BLaER1 (cell line): Measurements from ENCODE around the gene UBQLNL.

Experiments
- H3K27ac ChIP-seq: shearing (Covaris generic); formaldehyde crosslinking; 2 replicates; pipeline ENCODE4 v1.8.1; 2022
- H3K27me3 ChIP-seq: shearing (Covaris generic); formaldehyde crosslinking; 2 replicates; pipeline ENCODE4 v1.8.1; 2022
- H3K36me3 ChIP-seq: shearing (Covaris generic); formaldehyde crosslinking; 2 replicates; pipeline ENCODE4 v1.8.1; 2022
- H3K4me1 ChIP-seq: shearing (Covaris generic); formaldehyde crosslinking; 2 replicates; pipeline ENCODE4 v1.8.1; 2022
- H3K4me2 ChIP-seq: shearing (Covaris generic); formaldehyde crosslinking; 2 replicates; pipeline ENCODE4 v1.8.1; 2022
- H3K4me3 ChIP-seq: shearing (Covaris generic); formaldehyde crosslinking; 2 replicates; pipeline ENCODE4 v1.8.1; 2022
- H3K9ac ChIP-seq: shearing (Covaris generic); formaldehyde crosslinking; 2 replicates; pipeline ENCODE4 v1.8.1; 2022
- H3K9me3 ChIP-seq: shearing (Covaris generic); formaldehyde crosslinking; 2 replicates; pipeline ENCODE4 v1.8.1; 2022
- H4K20me1 ChIP-seq: shearing (Covaris generic); formaldehyde crosslinking; 2 replicates; pipeline ENCODE4 v1.8.1; 2022
- Cebpa-rat ChIP-seq: shearing (Covaris generic); IDR thresholded peaks from 2 replicates; pipeline ENCODE4 v1.8.1; 2022

The UBQLNL gene

DNA sequence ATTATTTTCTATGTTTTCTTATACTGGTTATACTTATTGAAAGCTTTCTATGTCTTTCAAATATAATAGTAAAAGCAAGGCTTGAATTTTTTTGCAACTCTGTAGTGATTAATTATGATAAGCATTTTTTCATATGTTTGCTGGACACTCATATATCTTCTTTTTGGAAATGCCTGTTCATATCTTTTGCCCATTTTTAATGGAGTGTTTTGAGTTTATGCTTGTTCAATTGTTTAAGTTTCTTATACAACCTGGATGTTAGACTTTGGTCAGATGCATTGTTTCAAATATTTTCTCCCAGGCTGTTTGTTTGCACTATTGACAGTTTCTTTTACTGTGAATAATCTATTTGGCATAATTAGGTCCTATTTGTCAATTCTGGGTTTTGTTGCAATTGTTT is 20.0 kb upstream of the UBQLNL start:
- H3K27ac ChIP-seq: no peak overlapping the region
- H3K4me1 ChIP-seq: no peaks in the 10 kb centered on the region
- H3K9ac ChIP-seq: no peak overlapping the region
- H3K27me3 ChIP-seq: no peaks in the 10 kb centered on the region
- TF ChIP-seq Cebpa-rat: no peak
- no peak overlapping the region for H3K4me3 ChIP-seq
- H3K4me2 ChIP-seq: no peak overlapping the region
- H3K36me3 ChIP-seq: no peaks in the 10 kb centered on the region
- no peaks in the 10 kb centered on the region for H4K20me1 ChIP-seq
- H3K9me3 ChIP-seq: 0 out of 2 replicates have a peak, but pooled peaks cover 3% of the 10 kb centered on the region

DNA sequence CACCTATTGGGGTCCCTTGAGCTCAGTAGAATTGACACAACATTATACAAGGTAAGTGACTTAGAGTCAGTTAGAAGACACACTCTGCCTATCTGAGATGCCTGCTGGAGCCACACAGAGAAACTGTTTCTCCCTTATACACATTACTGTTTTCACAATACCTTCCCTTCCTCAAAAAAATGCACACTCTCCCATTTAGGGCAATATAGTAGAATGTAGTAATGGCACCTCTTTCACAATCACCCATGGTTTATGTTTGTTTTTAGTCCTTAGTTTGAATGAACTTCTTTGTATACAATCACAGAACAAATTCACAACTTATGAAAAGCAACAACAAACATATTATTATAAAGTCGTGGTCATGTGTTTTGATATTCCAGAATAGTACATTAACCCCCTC is 17.5 kb upstream of the UBQLNL start:
- Histone ChIP-seq H3K9ac (no peak overlapping the region), H3K4me2 (no peak overlapping the region), H4K20me1 (no peaks in the 10 kb centered on the region), H3K9me3 (0 out of 2 replicates have a peak, but pooled peaks cover 3% of the 10 kb centered on the region), H3K27ac (no peak overlapping the region), H3K27me3 (no peaks in the 10 kb centered on the region), H3K4me3 (no peak overlapping the region), H3K4me1 (peaks cover 17% of the 10 kb centered on the region), H3K36me3 (no peaks in the 10 kb centered on the region)
- TF ChIP-seq Cebpa-rat: no peak

DNA sequence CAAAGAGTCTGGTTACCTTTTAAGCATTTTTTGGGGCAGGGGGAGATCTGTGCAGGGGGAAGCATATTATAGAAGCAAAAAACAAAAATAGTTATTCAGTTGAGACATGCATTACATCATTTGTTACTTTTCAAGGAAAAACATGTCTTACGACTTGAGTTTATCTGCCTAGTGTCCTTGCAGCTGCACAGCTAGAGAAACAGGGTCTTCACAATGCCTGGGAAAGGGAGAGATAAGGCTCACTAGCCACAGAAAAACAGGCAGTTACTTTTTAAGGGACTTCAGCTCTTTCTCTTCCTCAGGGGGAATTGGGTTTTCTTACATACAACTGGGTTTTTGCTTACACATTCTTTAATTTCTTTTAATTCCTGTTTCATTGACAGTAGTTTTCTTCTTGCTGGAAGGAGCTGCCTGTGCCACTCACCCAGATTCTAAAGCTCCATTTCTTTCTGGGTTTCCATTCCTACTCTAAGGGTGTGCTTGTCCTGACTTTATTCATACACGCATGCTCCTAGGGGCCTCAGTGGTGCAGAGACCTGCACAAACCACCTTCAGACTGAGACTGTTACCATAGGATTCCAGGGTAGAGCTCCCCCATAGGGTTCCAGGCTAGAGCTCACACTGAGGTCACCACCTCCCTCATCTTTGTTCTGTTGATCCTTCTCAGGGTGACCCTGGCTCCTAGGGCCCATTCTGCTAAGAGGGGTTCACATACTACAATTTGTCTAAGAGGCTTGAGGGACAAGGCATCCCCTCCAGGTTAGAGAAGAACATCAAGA is 14.7 kb upstream of the UBQLNL start:
- no peaks in the 10 kb centered on the region for H3K36me3 ChIP-seq
- no peaks in the 10 kb centered on the region for H3K27me3 ChIP-seq
- no peak overlapping the region for H3K9ac ChIP-seq

DNA sequence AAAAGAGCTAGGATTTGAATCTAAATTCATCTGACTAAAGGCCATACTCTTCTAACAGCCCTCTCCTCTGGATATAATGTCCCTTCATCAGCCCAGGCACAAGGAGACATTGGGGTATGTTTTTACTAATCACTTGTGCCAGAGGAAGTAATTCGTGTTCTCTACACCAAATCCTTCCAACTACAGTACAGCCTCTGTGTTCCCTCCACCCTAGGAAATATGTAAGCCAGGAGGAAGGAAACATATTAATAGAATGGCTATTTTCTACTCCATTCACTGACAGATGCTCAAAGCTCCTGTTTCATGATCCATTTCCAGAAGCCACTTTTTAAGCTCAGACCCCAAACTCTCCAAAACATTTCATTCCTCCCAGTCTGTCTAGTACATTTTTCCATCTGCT is 12.0 kb upstream of the UBQLNL start:
- Histone ChIP-seq H3K9me3 (no peaks in the 10 kb centered on the region), H3K36me3 (no peaks in the 10 kb centered on the region), H3K4me1 (peaks cover 33% of the 10 kb centered on the region), H4K20me1 (no peaks in the 10 kb centered on the region), H3K27ac (peak overlapping the region; percentile 66; the same call in 1 of the 2 replicates), H3K4me2 (peak overlapping the region; percentile 76), H3K9ac (peak overlapping the region; percentile 11; the same call in 1 of the 2 replicates), H3K27me3 (no peaks in the 10 kb centered on the region), H3K4me3 (no peak overlapping the region)
- TF ChIP-seq Cebpa-rat: no peak

More for the DNA sequence above, 14.7 kb upstream of the UBQLNL start:
- Histone ChIP-seq H3K4me1 (peaks cover 33% of the 10 kb centered on the region), H4K20me1 (no peaks in the 10 kb centered on the region), H3K9me3 (no peaks in the 10 kb centered on the region), H3K27ac (no peak overlapping the region), H3K4me2 (no peak overlapping the region), H3K4me3 (no peak overlapping the region)
- no peak for TF ChIP-seq Cebpa-rat

DNA sequence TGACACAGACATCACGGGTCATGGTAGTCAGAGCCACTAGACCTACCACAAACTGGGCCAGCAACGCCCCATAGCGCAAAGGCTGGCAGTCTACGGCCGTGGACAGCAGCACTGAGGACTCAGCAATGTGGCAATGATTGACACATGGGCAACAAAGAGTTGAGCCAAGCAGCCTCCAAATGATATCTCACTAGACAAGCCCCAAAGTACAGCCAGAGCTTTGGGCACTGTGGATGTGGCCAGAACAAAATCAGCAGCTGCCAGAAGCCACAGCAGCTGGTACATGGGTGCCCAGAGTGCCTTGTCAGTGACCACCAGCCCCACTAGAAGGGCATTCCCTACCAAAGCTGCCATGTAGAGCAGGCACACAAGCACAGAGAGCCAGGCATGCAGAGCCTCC is 11.2 kb upstream of the UBQLNL start:
- Histone ChIP-seq H3K27me3 (no peaks in the 10 kb centered on the region), H3K4me1 (peaks cover 33% of the 10 kb centered on the region), H3K4me2 (peak overlapping the region; percentile 76), H3K9me3 (no peaks in the 10 kb centered on the region), H3K36me3 (no peaks in the 10 kb centered on the region), H3K9ac (no peak overlapping the region), H4K20me1 (no peaks in the 10 kb centered on the region), H3K4me3 (no peak overlapping the region), H3K27ac (peak overlapping the region; percentile 66)
- no peak for TF ChIP-seq Cebpa-rat

DNA sequence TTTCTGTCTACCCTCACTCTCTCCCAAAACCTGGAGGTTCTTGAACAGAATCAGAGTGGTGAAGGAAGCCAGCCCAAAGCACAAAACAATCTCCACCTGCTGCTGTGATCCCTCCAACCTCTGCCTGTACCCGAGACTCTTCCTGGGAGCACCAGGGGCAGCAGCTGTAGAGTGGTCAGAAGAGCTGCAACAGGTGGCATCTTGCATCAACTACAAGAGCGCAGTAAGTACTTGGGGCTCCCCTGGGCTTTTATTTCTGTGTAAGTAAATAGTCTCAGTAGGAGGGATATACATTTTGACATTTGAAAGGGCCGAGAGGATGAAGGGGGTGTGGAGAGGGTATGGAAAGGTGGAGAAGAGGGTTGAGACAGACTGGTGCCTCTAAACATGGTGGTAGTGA is 8.3 kb upstream of the UBQLNL start:
- H4K20me1 ChIP-seq: no peaks in the 10 kb centered on the region

DNA sequence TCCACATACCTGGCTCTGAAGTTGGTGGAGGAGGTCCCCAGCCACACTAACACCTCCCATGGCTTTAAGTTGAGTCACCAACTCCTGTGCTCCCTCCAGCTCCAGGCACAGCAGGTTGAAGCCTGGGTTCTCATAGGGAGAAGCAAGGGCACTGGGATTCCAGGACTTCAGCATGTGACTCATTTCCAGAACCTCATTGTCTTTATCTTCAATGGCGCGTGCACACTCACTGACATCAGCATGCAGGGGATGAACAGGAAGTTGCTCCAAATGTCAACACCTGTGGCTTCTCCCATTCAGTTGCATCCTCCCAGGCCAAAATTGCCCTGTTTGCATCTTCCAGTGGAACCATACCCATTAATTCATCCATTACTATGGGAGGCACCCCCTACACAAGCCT is 5.8 kb upstream of the UBQLNL start:
- Histone ChIP-seq H3K36me3 (no peaks in the 10 kb centered on the region), H3K4me2 (no peak overlapping the region), H3K27ac (no peak overlapping the region), H3K27me3 (no peaks in the 10 kb centered on the region), H3K4me3 (no peak overlapping the region), H3K9ac (no peak overlapping the region), H4K20me1 (no peaks in the 10 kb centered on the region), H3K9me3 (no peaks in the 10 kb centered on the region), H3K4me1 (no peaks in the 10 kb centered on the region)
- no peak for TF ChIP-seq Cebpa-rat

More for the DNA sequence above, 8.3 kb upstream of the UBQLNL start:
- Histone ChIP-seq H3K36me3 (no peaks in the 10 kb centered on the region), H3K27ac (no peak overlapping the region), H3K4me3 (no peak overlapping the region), H3K9ac (no peak overlapping the region), H3K4me1 (peaks cover 23% of the 10 kb centered on the region), H3K9me3 (no peaks in the 10 kb centered on the region), H3K27me3 (no peaks in the 10 kb centered on the region), H3K4me2 (no peak overlapping the region)
- TF ChIP-seq Cebpa-rat: no peak

DNA sequence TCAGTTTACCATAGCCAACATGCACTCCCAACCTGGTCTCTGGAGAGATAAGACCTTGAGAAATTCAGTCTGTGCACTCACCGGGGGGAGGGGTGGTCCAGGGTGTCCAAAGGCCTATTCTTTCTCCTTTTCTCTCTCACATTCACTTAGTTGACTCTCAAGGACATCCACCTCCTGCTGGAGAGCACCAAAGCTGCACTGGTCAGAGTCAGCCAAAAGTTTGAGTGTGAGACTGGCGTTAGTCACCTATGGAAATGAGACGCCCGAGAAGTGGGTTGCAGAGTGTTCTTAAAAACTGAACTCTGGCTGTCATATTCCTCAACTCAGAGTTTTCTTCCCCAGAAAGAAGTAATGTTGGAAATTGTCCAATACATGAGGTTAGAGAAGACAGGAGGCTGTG is 5.0 kb upstream of the UBQLNL start:
- H3K4me3 ChIP-seq: no peak overlapping the region
- no peaks in the 10 kb centered on the region for H4K20me1 ChIP-seq
- no peak overlapping the region for H3K9ac ChIP-seq
- no peaks in the 10 kb centered on the region for H3K4me1 ChIP-seq
- no peak for TF ChIP-seq Cebpa-rat
- no peaks in the 10 kb centered on the region for H3K36me3 ChIP-seq
- H3K9me3 ChIP-seq: no peaks in the 10 kb centered on the region
- H3K4me2 ChIP-seq: no peak overlapping the region
- no peak overlapping the region for H3K27ac ChIP-seq
- no peaks in the 10 kb centered on the region for H3K27me3 ChIP-seq

DNA sequence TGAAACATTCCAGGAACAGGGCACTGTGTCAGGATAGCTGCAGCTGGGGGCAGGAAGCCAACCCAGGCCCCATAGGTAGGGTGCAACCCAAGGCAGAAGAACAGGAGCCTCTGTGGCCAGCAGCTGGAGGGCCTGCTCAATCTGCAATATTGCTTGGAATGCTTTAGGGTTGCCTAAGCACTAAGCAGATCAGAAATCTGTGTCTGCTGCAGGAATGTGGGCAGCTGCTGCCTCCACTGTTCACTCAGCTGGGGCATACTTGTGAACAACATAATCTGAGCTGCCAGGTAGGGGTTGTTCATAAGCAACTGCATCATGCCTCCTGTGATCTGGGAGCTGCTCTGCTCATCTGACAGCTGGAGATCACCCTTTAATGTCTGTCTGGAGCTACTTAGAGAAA is 1.7 kb downstream of the UBQLNL start:
- no peaks in the 10 kb centered on the region for H3K36me3 ChIP-seq
- H3K9ac ChIP-seq: no peak overlapping the region
- no peaks in the 10 kb centered on the region for H4K20me1 ChIP-seq
- TF ChIP-seq Cebpa-rat: no peak
- no peak overlapping the region for H3K4me2 ChIP-seq
- no peaks in the 10 kb centered on the region for H3K4me1 ChIP-seq
- H3K27ac ChIP-seq: no peak overlapping the region
- no peaks in the 10 kb centered on the region for H3K9me3 ChIP-seq
- H3K27me3 ChIP-seq: no peaks in the 10 kb centered on the region
- H3K4me3 ChIP-seq: no peak overlapping the region

DNA sequence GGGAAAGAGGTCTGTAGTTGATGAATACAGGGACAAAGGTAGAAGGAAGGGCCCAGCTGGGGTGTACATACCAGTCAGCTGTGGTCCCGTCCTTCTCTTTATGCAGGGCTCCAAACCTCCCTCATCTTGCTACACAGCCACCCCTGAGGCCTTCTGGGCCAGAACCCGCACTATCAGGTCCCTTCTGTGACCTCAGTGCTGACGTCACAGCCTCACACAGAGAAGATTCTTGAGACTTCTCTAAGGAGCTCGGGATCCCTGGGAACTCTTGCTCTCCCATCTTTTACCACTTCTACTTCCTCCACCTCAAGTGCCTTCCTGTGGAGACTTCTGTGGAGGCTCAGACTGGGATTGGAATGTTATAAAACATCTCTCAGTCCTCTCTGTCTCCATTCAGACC is 6.7 kb downstream of the UBQLNL start, which contains the start of gene UBQLN3:
Gene UBQLN3 (minus strand): TSS at position 155 of the 400 bp plus-strand sequence. CDS start 399 bp downstream, outside the sequence.
- Histone ChIP-seq H3K4me3 (no peak within 1 kb of the TSS), H3K27me3 (no peaks in the 10 kb centered on the region)

More for the DNA sequence above, 6.7 kb downstream of the UBQLNL start, which contains the start of gene UBQLN3:
- no peaks in the 10 kb centered on the region for H3K9me3 ChIP-seq
- no peaks in the 10 kb centered on the region for H3K36me3 ChIP-seq
- H3K4me2 ChIP-seq: no peak within 1 kb of the TSS
- no peaks in the 10 kb centered on the region for H3K4me1 ChIP-seq
- H3K9ac ChIP-seq: no peak within 1 kb of the TSS
- TF ChIP-seq Cebpa-rat: no peak
- H4K20me1 ChIP-seq: no peaks in the 10 kb centered on the region
- no peak within 1 kb of the TSS for H3K27ac ChIP-seq
